ENCODE results near the gene DACH2.

Gene DACH2

GRCh38 chrX:86806786-86807185, 658.5 kb downstream of the DACH2 start:
- peak in 1 of 3 donors; percentile 0 for DNase-seq (ENCODE audit: low read depth in 3 of 3)

GRCh38 chrX:86809651-86810050, 661.4 kb downstream of the DACH2 start:
- DNase-seq (ENCODE audit: low read depth in 3 of 3), result no peak

- no peak for DNase-seq (ENCODE audit: low read depth in 3 of 3)
Observed at GRCh38 chrX:86829786-86830185, 681.5 kb downstream of the DACH2 start.

- no peak for DNase-seq (ENCODE audit: low read depth in 3 of 3)
Observed at GRCh38 chrX:86830685-86831084, 682.4 kb downstream of the DACH2 start.

- no peak for DNase-seq (ENCODE audit: low read depth in 3 of 3)
Observed at GRCh38 chrX:86845101-86845500, 696.9 kb downstream of the DACH2 start.
